Choroid plexus epithelial cell (primary cell): ENCODE data around the gene GPR157.
"Not testable (repeated sequence)": the region's sequence is repeated elsewhere in the genome, so short reads cannot be mapped to it uniquely, and the experiment has no call there.

ENCODE experiments used
- DNase-seq: peaks from one replicate; pipeline ENCODE4 v3.0.0-alpha.2; 2010; ENCODE audit warnings: low read depth
- H3K4me3 ChIP-seq: 2 replicates; pipeline ENCODE4 v1.5.1; 2011; ENCODE audit warnings: low read depth, mild to moderate bottlenecking, control low read depth, low read length, moderate library complexity
- TF ChIP-seq, protein P1 (sequence below): conservative IDR thresholded peaks from 2 replicates; pipeline ENCODE4 v1.5.1; 2011; ENCODE audit warnings: low read depth, mild to moderate bottlenecking, control low read depth, inconsistent platforms, low read length, moderate library complexity

The GPR157 gene

DNA sequence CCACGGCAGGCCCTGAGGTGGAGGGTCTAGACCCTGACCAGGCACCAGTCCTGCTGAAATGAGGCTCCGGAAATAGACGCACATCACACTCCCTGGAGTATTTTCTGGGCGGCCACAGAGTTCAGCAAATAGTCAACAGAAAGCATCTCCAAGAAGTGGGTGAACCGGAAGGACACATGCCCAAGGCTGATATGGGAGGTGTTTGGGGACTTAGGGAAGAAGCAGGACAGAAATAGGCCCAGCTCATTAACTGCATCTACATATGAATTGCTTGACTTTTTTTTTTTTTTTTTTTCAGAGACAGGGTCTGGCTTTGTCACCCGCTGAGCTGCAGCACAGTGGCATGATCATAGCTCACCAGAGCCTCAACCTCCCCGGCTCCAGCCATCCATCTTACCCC, 36.5 kb upstream of the GPR157 start:
- TF ChIP-seq, protein P1, sequence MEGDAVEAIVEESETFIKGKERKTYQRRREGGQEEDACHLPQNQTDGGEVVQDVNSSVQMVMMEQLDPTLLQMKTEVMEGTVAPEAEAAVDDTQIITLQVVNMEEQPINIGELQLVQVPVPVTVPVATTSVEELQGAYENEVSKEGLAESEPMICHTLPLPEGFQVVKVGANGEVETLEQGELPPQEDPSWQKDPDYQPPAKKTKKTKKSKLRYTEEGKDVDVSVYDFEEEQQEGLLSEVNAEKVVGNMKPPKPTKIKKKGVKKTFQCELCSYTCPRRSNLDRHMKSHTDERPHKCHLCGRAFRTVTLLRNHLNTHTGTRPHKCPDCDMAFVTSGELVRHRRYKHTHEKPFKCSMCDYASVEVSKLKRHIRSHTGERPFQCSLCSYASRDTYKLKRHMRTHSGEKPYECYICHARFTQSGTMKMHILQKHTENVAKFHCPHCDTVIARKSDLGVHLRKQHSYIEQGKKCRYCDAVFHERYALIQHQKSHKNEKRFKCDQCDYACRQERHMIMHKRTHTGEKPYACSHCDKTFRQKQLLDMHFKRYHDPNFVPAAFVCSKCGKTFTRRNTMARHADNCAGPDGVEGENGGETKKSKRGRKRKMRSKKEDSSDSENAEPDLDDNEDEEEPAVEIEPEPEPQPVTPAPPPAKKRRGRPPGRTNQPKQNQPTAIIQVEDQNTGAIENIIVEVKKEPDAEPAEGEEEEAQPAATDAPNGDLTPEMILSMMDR: no peak
- H3K4me3 ChIP-seq: no peak overlapping the region
- DNase-seq: no peak

DNA sequence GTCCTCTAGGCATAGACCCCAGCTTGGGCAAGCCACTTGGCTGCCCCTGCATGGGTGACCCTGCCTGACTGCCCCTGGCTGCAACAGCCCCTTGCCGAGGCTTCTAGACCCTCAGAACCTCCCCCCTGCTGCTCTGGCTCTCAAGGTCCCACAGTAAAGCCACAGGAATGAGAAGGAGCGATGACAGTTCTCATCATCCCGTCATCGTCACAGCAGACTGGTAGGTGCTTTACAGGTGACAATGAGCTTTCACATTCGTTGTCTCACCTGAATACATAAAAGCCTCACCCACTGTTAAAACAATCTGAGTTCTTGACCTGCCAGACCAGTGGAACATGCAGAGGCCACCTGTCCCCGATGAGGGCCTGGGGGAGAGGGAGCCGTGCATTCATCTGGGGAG, 36.0 kb upstream of the GPR157 start:
- H3K4me3 ChIP-seq: no peak overlapping the region
- no peak for DNase-seq
- TF ChIP-seq, protein P1: no peak

DNA sequence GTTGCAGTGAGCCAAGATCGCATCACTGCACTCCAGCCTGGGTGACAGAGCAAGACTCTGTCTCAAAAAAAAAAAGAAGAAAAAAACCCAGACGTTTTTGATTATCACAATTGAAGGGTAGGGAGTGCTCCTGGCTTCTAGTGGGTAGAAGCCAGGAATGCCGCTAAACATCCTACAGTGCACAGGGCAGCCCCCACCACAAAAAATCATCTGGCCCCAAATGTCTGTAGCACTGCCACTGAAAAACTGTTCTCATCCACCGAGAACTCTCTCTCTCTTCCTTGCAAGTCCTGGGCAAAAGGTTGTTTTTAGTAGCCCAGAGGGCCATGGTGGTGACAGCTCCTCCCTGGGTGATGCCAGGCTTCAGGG, 35.6 kb upstream of the GPR157 start:
- TF ChIP-seq, protein P1: no peak
- no peak overlapping the region for H3K4me3 ChIP-seq
- DNase-seq: no peak

DNA sequence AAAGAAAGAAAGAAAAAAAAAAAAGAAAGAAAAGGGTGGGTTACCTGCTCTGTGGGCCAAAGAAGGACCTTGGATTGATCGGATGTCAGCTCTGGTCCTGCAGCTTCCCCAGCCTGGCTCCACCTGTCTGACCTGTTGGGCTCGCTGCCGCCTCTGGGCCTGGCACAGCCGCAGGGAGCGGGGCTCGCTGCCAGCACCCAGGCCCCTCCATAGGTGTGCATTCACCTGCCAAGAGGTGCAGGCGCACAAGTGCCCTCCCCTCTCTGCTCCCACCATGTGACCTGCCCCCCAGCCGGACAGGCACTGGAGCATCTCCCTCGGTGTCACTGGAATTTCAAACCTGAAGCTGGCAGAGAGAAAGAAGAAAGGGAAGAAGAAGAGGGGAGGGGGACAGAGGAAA, 33.1 kb upstream of the GPR157 start:
- no peak overlapping the region for H3K4me3 ChIP-seq
- DNase-seq: no peak
- TF ChIP-seq, protein P1: no peak

DNA sequence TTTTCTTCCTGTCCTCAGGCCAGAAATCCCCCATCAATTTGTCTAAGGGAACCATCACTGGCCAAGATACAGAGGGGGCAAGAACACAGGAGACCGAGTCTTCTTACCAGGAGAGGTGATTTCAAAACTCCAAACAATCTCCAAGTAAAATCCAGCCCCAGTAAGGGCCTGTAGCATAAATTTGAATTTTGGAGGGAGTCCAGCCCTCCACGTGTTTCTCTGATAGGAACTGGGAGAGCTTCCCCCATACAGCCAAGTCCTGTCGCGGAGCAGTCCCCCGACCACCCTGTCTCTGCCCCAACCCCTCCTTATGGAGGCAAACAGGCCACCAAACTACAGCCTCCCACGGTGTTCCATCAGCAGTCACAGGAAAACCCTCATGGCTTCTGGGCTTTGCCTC, 32.4 kb upstream of the GPR157 start:
- TF ChIP-seq, protein P1: no peak
- no peak overlapping the region for H3K4me3 ChIP-seq
- no peak for DNase-seq

DNA sequence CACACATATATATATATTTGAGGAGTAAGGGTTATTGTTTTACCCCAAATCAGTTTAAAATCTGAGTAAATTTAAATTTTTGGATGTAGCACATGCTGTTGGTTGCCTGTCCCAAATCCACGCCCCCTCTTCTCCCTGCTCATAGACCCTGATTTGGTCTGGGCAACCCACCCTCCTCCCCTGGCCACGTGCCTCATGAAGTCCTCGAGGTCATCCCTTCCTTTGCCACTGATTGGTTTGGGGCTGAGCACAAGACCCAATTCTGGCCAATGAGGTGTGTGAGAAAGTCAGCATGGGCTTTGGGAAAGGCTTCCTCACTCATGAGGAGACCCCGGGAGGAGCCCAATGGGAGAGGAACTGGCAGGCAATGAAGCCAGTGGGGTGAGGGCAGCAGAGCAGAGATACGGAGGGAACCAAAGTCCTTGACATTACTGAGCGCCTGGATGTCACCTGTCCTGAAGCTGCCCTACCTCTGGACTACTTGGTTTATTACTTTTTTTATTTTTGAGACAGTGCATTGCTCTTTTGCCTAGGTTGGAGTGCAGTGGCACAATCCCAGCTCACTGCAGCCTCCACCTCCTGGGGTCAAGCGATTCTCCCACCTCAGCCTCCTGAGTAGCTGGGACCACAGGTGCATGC, 31.3 kb upstream of the GPR157 start:
- TF ChIP-seq, protein P1: no peak
- H3K4me3 ChIP-seq: no peak overlapping the region
- no peak for DNase-seq

DNA sequence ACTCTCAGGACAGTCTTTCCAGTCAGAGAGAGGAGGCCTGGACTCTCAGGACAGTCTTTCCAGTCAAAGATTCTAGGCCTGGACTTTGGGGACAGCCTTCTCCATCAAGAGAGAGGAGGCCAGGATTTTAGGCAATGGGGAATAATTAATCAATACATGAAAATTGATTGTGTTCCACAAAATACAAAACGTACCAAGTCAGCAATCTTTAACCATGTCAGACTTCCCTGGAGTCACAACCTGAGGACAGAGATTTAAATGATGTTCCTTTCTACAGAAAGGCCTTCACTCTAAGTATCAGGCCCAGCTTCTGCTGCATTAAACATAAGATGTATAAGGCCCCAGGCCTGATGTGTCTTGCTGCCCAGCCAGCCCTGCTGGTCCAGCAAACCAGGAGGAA, 27.0 kb upstream of the GPR157 start:
- DNase-seq: no peak
- no peak overlapping the region for H3K4me3 ChIP-seq
- TF ChIP-seq, protein P1: no peak

DNA sequence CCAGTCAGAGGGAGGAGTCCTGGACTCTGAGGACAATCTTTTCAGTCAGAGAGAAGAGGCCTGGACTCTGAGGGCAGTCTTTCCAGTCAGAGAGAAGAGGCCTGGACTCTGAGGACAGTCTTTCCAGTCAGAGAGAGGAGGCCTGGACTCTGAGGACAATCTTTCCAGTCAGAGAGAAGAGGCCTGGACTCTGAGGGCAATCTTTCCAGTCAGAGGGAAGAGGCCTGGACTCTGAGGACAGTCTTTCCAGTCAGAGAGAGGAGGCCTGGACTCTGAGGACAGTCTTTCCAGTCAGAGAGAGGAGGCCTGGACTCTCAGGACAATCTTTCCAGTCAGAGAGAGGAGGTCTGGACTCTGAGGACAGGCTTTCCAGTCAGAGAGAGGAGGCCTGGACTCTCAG, 26.5 kb upstream of the GPR157 start:
- not testable (repeated sequence) for DNase-seq

More for the DNA sequence above, 26.5 kb upstream of the GPR157 start:
- not testable (repeated sequence) for H3K4me3 ChIP-seq
